Kasumi-1 (cell line): ENCODE measurements around the gene PRSS3.
A peak's percentile ranks its signal among the peaks of the same experiment; 100 is the strongest.
"Not testable (repeated sequence)": the region's sequence is repeated elsewhere in the genome, so short reads cannot be mapped to it uniquely, and the experiment has no call there.

Source experiments
- DNase-seq, 2 experiments: peaks; one replicate each; lab custom pipeline; 2025; lab: John Stamatoyannopoulos, UW

The PRSS3 gene

DNA sequence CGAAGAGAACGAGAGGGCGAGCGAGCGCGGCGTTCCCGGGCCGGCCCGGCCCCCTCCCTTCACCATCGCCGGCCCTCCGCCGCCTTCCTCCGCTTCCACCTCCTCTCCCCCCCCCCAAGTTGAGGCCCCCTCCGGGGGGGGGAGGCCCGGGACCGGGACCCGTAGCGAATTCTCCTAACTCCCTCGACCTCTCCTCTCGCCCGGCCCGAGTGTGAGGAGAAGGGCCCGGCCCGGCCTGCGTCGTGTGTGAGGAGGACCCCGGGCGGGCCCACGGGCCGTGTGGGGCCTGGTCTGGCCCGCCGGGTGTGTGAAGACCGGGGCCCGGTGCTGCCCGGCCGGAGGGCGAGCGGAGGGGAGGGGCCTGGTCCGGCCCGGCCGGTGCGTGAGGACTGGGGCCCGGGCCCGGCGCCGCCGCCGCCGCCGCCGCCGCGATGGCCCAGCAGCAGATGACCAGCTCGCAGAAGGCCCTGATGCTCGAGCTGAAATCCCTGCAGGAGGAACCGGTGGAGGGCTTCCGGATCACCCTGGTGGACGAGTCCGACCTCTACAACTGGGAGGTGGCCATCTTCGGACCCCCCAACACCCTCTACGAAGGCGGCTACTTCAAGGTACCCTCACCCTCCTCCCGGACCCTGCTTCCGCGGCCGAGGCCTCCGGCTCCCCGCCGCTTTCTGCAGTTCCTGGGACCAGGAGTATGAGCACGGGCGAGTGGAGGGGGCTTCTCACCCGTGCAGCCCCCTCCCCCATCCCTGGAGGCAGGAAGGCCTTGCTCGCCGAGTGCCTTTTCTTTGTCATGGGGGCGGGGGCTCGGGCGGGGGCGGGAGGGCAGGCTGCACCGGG lies 22.2 kb downstream of the PRSS3 start:
- DNase-seq, result peak in 1 of 2 experiments; percentile 55

DNA sequence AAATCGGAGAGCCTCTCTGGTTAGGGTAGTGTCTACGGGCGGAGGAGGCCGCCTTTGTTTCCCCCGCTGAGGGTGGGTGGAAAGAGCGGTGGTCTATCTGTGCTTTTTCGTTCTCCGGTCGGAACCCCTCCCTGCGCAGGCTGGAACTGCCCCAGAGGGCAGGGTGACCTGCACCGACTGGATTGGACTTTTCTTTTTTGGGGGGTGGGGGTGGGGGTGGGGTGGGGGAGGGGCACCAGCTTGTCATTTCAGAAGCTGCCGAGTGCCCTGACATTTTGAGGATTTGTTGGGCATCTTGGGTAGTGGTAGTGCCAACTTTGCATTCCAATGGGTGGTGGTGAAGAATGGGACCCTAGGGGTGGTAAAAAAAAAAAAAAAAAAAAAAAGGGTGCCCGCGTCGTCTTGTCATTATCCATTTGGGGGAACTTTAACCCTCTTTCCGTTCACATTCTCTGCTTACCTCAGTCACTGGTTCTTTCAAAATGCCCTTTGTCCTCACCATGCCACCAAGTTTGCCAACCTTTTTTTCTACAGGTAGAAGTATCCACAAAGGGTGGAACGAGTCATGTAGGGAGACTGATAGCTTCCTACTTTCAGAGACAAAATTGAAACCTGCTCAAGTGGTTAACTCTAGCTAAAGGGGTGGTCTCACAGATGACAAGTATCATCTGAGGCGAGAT lies 22.9 kb downstream of the PRSS3 start:
- peak; percentile 17 to 36 for DNase-seq

DNA sequence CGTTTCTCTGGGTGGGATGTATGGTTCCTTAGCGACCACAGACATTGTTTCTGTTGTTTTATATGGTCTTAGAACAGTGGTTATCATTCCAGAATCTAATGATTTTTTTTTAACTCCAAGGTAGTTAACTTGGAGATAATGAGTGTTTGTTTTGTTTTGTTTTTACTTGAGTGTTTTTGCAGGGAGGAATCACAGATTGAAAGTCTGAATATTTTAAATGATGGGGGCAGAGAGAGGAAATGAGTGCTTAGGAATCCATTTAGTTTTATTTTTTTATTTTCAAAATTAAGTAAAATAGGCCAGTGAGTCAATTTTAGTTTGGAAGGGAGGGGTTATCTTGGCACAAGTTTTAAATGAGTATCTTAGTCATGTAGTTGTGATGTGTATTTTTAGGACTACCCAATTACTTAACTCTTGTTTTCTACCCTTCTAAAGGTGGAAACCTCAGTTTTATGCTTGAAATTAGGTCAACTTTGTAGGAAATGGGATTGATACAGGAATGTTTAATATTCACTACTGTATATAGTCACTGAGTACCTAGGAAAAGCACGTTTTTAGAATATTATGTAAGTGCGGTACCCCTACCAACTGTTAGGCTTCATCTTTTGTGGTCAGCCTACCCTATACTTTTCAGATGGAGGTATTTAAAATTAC lies 23.6 kb downstream of the PRSS3 start:
- DNase-seq, result no peak

DNA sequence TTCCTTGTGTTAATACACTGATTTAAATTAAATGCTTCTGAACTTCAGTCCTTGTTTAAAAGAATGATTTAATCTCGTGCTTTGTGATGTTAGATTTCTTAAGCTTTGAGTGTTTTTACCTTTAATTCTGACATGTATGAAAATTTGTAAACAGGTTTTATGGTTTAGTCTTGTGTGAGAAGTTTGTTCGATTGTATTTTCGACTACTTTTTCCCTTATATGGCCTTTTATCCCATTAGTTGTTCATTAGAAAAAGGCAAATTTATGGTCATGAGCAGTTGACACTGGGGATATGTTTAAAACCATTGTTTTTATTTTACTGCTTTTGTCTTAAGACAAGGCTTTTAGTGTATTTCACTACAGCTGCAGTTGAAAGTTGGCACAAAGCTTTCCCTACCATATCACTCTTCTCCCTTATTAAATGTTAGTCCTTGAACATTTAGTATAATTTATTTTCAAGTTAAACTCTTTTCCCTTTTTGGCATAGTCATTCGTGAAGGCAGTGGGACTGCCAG lies 24.9 kb downstream of the PRSS3 start:
- DNase-seq, result no peak

DNA sequence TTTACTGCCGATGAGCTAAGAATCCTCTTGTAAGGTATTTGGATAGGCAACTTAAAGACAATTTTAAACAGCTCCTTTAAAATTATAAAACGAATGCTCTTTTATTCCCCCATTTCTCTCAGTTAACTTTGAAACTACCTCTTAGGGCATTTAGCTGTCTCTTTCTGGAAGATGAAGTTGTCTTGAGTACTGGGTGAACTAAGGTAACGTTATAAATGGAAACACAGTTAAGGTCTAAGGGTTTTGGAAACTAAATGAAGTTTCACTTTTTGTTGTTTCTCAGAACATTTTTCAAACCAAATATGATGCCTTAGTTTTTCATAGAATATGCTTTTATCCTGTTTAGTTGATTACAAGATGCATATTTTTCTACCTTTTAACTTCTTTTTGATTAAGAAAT lies 28.4 kb downstream of the PRSS3 start:
- no peak for DNase-seq

DNA sequence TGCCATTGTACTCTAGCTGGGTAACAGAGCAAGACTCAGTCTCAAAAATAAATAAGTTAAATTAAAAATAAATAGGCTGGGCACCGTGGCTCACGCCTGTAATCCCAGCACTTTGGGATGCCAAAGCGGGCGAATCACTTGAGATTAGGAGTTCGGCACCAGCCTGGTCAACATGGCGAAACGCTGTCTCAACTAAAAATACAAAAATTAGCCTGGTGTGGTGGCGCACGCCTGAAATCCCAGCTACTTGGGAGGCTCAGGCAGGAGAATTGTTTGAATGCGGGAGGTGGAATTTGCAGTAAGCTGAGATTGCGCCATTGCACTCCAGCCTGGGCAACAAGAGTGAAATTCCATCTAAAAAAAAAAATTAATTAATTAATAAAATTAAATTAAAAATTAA lies 31.9 kb downstream of the PRSS3 start:
- not testable (repeated sequence) for DNase-seq

DNA sequence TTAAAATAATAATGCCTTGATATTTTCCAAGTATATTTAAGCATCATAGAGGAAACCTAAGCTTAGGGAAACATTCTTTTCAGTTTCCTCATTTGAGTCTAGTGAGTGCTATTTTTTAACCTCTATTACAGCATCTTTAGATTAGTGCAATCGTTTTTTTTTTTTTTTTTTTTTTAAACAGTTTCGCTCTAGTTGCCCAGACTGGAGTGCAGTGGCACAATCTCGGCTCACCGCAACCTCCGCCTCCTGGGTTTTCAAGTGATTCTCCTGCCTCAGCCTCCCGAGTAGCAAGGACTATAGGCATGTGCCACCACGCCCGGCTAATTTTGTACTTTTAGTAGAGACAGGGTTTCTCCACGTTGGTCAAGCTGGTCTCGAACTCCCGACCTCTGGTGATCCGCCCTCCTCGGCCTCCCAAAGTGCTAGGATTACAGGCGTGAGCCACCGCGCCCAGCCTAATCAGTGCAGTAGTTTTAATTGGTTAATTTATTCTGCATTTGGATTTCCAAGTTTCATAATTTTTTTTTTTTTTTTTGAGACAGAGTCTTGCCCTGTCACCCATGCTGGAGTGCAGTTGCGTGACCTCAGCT lies 34.4 kb downstream of the PRSS3 start:
- not testable (repeated sequence) for DNase-seq

DNA sequence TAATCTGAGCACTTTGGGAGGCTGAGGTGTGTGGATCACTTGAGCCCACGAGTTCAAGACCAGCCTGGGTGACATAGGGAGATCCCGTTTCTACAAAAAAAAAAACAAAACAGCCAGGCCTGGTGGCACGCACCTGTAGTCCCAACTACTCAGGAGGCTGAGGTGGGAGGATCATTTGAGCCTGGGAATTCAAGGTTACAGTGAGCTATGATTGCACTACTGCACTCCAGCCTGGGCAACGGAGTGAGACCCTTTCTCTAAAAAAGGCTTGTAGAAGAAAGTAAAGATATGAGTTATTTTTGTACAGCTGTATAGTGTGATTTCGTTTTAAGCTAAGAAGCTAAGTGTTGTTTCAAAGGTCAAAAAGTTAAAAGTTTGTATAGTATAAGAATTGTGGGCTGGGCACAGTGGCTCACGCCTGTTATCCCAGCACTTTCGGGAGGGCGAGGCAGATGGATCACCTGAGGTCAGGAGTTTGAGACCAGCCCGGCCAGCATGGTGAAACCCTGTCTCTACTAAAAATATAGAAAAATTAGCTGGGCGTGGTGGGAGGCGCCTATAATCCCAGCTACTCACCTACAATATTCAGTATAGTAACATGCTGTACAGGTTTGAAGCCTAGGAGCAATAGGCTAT lies 40.4 kb downstream of the PRSS3 start:
- no peak for DNase-seq

DNA sequence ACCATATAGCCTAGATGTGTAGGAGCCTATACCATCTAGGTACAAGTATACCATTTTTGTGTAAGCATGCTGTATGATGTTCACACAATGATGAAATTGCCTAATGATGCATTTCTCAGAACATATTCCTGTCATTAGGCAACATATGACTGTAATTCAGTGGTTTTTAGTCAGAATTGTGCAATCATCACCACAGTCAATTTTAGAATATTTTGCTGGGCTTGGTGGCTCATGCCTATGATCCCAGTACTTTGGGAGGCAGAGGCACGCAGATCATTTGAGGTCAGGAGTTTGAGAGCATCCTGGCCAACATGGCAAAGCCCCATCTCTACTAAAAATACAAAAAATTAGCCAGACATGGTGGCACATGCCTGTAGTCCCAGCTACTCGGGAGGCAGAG lies 40.9 kb downstream of the PRSS3 start:
- peak; percentile 30 to 45 for DNase-seq

DNA sequence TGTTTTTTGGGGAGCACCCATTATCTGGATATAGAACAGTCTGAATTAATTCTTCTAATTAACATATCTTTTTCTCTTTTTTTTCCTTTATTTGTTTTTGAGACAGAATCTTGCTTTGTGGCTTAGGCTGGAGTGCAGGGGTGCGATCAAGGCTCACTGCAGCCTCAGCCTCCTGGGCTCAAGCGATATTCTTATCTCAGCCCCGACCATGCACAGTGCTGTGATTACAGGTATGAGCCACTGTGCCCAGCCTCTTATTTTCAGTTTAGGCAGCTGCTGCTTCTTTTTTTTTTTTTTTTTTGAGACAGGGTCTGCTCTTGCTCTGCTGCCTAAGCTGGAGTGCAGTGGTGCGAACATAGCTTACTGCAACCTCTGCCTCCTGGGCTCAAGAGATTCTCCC lies 41.8 kb downstream of the PRSS3 start:
- no peak for DNase-seq

DNA sequence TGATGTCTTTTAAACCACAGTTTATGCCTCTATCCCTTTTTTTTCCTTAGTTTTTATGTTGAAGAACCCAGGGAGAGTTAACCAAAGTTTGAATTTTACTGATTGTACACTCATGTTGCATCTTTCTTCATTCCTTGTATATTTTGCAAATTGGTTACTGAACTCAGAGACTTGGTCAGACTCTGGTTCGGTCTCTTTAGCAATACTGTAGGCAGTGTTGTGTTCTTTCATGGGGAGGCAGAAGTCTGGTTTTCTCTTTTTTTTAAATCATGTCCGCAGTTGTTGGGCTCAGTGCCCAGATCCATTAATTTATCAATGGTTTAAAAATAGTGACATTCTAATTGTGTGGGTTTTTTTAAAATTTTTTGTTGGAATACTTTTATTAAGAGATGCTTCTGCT lies 45.0 kb downstream of the PRSS3 start:
- DNase-seq, result no peak

DNA sequence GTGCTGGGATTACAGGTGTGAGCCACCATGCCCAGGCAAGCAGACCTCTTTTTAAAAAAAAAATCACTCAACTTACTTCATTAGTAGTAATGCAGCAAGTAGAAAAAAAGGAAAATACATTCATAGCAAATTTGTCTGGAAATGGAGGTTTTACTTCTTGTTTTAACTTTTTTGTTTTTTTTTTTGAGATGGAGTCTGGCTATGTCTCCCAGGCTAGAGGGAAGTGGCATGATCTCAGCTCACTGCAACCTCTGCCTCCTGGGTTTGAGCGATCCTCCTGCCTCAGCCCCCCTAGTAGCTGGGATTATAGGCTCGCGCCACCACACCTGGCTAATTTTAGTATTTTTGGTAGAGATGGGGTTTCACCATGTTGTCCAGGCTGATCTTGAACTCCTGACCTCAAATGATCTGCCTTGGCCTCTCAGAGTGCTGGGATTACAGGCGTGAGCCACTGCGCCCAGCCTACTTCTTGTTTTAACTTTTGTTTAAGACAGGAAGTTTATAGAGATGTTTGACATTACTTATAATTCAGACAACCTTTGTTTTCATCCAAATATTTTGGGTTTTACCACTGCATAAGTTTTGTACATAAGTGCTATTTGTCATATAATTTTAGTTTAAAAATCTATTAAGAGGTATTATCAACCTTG lies 48.1 kb downstream of the PRSS3 start:
- DNase-seq, result no peak

DNA sequence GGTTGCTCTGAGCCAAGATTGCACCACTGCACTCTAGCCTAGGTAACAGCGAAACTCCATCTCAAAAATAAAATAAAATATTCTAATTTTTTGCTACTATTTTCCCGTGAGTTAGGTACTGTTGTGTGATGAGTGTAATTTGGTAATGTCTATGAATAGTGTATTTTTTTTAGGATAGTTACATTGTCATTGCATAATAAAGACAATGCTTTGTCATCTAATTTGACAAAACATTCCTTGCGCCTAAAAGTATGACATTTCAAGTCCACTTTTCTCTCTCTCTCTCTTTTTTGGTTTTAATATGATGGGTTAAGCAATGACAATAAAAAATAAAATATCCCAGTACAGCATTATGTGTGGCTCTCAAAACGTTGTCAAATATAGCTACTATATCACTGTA lies 50.9 kb downstream of the PRSS3 start:
- DNase-seq, result no peak

DNA sequence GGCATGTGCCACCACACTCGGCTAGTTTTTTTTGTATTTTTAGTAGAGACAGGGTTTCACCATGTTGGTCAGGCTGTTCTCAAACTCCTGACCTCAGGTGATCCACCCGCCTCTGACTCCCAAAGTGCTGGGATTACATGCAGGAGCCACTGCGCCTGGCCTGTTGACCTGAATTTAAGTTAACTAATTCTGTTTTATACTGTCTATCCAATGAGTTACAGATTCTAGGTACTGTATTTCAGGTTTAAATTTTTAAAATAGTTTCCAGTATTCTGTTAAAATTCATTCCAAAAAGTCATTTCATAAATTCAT lies 52.5 kb downstream of the PRSS3 start:
- DNase-seq, result not testable (repeated sequence)
